HG02759 (cell line): ENCODE data around the gene KSR1.

Experiments used
- ATAC-seq: cut with Tn5 transposase; IDR thresholded peaks from one replicate; pipeline ENCODE4 v1.9.1; 2021; ENCODE audit warnings: mild to moderate bottlenecking, moderate library complexity; ENCODE audit not compliant: unreplicated experiment

The KSR1 gene

DNA sequence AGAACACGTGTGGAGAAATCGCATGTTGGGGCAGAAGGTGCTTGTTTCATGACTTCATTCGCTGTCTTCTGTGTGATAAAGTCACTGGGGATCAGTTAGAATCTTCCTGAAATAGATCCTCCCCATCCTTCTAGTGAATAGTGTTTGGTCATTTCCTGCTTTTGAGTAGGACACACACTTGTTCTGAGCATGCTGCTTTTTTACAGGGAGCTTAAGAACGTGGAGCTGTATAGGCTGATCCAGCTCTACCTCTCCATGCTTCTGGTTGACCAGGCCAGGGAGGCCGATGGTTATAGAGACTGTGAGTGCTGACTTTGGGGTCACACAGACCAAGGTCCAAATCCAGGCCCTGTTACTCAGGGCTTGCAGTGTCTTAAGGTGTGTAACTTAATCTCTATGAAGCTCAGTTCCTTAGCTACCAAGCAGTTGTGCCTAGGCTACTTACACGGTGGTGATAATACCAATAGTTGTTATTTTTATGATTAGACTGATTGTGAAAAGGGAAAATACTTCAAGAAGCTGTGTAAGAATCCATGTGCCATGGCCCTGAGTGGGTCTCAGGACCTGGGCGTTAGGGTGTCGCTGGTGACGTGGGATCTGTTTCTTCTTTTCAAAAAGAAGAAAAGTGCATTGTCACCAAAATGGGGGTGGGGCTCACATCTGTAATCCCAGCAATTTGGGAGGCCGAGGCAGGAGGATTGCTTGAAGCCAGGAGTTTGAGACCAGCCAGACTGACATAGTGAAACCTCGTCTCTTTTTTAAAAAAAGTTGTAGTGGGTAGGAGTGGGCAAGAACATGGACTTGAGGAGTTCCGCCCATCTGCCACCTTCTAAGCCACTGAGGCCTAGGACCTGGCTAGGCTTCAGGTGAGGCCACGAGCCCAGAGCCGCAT lies 110.7 kb downstream of the KSR1 start:
- ATAC-seq = no peak

DNA sequence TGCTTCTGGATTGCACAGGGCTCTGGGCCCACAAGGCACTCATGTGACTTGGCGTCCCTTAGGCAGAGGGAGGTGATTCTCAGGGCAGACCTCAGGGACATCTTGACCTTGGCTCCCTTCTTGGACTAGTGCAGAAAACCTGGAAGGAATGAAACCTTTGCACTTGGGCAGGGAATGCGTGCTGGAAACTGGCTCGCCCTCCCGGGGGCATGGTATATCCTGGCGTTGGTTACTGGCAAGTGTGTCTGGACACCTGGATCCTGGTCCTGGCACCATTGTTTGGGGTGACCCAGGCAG lies 111.3 kb downstream of the KSR1 start:
- no peak for ATAC-seq

DNA sequence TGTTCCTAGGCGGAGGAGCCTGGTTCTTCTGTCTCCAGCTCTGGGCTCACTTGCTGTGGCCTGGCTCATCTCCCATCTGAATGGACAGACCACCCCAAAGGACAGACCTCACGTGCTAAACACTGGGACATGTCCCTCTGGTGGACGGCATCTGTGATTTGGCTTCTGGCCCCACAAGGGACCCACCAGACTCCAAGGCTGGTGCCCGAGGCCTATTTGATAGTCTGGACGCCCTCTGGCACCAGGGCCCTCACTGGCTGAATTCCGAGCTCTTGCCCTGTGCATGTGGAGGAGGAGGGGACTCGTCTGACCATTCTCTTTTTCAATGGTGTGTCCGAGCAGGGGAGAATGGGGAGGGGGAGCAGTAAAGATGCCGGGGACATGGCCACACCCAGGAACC lies 112.0 kb downstream of the KSR1 start:
- ATAC-seq = no peak

DNA sequence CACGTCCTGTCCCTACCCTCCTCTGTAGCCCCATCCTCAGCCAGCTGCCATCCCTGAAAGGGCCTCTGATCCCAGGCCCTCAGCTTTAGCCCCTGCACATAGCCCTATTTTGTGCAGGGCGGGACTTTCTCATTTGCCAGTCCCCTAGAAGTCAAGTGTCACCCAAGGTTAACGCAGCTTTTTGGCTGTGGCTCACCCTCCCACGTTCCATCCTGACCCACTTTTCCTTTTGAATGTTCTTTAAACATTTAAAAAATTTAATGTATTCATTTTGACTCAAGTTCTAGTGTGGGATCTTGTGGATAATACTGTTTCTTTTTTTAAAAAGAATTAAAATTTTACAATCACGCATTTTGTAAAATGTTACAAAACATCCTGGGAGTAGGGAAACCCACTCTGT lies 112.6 kb downstream of the KSR1 start:
- no peak for ATAC-seq

DNA sequence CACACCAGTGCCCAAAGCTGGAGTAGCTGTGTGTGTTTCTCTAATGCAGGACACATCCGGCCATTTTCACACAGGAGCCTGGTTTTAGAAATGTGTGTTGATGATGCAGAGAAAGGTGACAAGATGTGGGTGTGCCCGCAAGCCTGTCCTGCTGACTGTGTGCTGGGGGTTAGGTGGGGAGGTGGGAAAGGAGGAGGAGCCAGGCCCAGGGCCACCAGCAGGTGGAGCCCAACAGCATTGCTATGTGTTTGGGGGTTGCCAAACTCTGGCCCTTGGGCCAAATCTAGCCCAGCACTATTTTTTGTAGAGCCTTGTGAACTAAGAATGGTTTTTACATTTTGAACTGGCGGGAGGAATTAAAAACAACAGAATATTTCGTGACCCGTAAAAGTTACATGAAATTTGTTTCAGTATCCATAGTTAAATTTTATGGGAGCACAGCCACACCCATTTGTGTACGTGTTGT lies 113.0 kb downstream of the KSR1 start:
- peak; percentile 64 for ATAC-seq

DNA sequence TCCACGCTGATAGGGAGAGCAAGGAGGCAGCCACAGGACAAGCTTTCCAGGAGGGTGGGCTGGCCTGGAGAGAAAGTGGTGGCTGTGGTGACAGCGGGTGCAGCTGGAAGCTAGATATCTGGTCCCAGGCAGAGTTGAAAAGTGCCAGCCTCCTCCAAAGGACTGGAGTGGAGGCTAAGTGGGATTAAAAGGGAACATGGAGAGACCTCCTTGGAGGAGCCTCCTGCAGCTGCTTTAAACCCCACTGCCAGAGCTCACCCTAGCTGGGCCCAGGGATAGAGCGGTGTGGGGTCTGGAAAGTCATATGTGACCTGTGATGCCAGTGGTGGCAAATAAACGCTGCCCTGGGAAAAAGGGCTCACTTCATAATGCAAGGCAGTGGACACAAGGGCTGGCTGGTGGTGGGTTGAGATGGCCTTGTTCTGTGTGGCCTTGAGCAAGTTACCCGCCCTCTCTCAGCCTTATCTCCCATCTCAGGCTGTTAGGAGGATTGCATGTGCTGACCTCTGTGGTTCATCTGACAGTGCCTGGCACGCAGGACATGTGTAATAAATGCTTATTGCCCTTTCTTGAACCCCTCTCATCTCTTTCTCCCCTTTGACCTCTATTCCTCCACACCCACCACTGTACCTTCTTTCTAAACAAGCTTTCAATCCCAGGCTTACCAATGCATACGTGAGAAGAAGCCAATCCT lies 113.8 kb downstream of the KSR1 start:
- ATAC-seq = no peak

DNA sequence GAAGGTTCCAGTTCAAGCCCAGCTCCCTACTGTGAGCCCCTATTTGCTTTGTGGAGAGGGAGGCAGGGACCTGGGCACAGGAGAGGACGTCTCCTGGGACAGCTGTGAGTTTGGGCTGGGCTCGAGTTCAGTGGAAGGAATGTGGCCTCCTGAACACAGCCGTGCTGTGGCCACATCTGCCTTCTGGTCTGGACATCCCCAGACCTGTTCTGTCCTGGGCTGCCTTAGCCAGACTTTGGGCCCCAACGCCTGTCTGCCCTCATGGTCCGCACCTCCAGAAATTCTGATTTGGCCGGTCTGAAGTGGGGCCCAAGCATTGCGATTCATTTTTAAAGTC lies 114.3 kb downstream of the KSR1 start:
- no peak for ATAC-seq

DNA sequence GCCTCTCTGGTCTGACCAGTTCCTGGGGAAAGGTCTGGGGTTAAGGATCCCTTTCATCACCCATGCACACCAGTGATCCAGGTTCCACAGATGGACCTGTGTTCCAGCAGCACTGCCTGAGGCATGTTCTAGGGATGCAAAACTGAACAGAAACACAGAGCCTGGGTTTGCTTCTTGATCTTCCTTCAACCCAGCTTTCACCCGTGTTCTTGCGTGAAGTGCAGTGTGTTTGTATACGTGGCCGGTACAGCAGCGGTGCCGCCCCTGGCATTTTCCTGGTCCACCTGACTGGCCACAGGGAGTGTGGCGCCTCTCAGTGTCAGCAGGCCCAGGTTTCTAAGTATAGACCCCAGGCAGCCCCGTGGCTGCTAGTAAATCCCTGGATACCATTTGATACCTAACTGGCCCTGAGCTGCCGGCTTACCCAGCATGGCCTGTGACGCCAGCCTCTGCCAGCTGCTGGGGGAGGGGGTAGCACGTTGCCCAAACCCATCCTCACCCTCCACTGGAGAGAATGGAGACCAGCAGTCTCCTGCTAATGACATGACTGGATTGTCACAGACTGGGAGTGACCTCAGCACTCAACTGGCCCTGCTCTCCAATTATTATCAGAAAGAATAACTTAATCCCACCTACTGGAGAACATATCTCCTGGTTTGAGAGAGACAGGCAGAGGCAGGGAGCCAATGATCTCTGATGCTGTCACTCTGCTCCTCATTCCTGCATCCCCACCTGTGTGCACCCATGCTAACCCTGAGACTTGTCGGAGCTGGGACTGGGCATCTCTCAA lies 115.5 kb downstream of the KSR1 start:
- no peak for ATAC-seq

DNA sequence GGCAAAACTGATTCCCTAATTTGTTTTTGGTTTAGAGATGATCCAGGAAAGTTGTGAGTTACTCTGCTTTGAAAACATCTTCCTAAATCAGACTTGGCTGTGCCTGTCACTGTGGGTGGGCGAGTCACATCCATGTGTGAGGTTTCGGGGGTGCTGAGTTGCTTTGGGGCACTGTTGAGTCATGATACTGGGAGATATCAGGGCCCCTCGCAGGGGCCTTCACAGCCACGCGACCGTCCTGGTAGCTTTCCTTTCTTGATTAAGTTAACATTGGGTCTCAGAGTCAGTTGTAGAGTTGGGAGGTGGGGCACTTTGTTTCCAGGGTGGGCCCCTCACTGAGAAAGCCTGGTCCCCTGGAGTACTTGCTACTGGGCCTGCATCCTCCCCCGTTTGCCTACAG lies 116.4 kb downstream of the KSR1 start:
- ATAC-seq = no peak

DNA sequence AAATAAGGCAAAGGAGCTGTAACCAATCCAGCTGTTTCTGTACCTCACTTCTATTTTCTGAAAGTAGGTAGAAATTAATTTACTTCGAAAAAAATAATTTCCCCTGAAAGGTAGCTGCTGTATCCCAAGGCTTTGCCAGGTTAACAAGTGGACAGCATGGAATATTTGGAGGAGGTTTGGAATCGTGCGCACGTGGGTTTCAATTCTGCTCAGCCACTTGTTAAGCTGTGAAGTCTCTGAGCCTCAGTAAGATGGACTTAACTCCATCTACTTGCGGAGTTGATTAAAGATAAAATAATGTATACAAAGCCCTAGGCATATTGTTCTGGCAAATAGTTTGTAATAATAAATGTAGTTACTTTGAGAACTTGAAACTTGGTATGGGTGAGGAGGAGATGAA lies 117.3 kb downstream of the KSR1 start:
- no peak for ATAC-seq

DNA sequence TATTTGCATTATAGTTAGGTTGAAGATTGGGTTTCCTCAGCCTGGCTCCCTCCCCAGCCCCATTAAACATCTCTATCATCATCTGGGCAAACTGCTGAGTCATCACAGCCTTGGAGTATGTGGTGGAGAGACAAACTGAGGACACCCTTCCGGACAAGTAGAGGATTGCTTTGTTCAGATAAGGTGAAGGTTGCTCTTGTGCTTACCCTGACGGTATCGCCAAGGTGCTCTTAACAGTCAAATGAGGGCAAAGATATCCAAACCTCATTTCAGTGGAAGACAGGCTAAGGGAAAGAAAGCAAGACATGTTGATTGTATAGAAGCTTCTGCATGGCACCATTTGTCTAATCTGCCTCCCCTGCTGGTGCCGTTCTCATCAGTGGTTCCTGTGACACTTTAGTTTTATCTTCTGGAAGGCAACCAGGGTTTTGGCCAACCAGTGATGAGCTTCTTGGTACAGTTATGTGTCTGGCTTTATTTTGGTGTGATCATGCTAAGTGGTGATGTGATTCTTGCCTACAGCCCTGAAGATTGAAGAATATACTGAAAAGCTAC lies 117.8 kb downstream of the KSR1 start:
- ATAC-seq = no peak

DNA sequence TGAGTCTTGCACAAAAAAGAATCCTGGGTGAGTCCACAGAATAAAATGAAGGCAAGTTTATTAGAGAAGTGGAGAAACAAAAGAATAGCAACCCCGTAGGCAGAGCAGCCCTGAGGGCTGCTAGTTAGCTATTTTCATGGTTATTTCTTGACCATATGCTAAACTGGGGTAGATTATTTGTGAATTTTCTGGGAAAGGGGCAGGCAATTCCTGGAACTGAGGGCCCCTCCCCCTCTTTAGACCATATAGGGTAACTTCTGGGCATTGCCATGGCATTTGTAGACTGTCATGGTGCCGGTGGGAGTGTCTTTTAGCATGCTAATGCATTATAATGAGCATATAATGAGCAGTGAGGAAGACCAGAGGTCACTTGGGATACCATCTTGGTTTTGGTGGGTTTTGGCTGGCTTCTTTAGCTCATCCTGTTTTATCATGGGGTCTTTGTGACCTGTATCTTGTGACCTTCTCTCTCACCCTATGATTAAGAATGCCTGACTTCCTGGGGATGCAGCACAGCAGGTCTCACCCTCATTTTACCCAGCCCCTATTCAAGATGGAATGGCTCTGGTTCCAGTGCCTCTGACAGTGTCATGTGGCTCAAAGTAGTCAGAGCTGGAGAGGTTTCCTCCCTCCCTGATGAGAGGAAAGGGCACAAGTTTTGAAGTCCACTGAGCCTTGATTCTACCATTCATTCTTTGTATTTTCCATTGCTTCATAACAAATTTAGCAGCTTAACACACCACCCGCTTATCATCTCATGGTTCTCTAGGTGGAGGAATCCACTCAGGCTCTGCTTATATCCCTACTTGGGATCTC lies 119.1 kb downstream of the KSR1 start:
- ATAC-seq = no peak

DNA sequence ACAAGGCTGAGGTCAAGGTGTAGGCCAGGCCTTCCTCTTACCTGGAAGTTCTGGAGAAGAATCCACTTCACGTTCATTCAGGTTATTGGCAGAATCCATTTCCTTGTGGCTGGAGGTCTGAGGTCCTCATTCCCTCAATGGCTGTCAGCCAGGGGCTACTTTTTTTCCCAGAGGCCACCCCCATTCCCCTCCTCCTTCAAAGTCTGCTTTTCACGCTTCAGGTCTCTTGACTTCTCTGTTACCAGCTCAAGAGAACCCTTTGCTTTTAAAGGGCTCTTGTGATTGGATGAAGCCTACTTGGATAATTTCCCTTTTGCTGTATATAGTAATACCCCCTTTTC lies 119.6 kb downstream of the KSR1 start:
- no peak for ATAC-seq

DNA sequence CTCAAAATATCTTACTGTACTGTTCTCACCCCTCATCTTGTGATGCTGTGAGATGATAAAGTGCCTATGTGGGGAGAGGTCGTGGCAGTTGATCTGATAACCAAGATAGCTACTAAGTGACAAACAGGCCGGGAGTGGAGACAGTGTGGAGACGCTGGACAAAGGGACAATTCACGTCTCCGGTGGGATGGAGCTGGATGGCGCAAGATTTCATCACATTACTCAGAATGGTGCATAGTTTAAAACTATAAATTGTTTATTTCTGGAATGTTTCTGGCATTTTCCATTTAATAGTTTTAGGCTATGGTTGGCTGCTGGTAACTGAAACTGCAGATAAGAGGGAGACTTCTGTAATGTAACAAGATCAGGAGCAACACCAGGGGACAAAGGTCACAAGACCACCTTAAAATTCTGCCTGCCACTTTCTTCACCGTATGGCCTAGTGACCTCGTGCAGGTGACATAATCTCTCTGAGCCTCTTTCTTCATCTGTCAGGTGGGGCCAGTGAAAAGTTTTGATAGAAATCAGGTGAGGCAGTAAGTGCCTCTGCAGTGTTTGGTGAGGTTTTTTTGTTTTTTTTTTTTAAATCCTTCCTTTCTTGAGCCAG lies 120.3 kb downstream of the KSR1 start:
- no peak for ATAC-seq

DNA sequence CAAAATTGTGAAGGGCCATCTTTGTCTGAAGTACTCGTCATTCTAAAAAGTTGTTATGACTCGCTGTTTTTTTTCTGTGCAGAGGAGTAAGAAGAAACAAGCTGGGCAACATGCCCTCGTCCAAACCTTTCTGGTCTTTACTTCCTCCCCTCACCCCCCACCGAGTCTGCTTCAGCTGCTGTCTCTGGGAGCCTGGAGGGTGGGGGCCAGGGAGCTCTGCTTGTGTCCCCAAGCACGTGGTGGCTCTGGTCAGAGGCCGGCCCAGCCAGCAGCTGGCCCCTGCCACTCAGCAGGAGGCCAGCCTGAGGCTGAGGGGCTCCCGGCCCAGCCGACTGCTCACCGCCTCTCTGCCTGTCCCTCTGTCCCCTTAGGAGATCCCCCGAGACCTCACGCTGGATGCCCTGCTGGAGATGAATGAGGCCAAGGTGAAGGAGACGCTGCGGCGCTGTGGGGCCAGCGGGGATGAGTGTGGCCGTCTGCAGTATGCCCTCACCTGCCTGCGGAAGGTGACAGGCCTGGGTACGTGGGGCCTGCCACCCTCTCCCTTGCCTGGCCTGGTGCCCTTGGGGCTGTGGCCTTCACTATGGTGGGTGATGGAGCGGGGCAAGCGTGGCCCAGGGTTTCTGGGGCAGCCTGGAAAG lies 121.0 kb downstream of the KSR1 start:
- no peak for ATAC-seq

DNA sequence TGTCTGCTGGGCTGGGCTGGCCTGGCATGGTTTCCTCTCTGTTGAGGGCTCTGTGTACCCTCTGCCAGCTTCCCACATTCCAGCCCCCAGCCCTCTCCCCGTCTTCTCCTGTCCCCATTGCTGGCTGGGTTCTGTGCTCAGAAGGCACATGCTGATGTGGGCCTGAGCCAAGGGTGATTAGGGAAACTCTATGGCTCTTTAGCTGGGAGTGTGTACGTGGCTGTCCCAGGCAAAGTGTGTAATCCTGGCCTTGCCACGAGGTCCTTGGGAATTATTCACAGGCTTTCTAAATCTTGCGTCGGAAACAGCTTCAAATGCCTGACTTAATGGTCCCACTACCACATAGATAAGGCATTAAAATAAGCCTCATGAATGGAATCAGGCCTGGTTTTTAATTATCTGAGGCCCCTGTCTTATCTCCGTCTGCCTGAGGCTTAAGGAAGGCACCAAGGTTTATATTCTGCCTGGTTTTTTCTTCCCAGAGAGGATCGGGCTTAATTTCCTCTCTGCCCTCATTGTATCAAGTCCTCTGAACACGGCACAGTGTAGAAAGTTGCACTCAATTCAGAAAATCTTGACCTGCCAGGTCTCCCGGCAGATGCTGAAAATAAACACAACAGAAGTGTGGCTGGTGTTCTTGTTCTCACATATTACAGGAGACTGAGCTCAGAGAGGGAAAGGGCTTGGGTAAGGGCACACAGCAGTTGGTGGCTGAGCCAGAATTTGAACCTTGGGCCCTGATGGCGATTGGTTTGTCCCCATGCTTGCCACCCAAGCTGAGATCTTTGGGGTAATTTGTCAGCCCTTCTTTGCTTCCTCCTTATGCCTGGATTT lies 121.9 kb downstream of the KSR1 start:
- peak; percentile 19 for ATAC-seq

DNA sequence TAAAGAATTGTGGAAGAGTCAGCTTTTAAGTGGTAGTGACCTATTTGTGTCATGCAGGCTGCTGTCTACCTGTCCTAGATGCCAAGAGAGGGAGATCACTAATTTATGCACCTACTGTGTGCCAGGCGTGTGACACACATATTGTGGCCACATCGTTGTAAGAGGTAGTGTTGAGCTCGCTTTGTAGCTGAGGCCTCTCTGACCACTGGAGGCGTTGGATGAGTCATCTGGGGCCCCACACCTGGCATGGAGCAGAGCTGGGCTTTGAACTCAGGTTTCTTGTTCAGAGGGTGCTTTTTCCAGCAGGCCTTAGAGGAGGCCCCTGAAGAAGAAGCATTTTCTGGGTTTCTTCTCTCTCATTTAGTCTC lies 122.5 kb downstream of the KSR1 start:
- peak; percentile 91 for ATAC-seq

DNA sequence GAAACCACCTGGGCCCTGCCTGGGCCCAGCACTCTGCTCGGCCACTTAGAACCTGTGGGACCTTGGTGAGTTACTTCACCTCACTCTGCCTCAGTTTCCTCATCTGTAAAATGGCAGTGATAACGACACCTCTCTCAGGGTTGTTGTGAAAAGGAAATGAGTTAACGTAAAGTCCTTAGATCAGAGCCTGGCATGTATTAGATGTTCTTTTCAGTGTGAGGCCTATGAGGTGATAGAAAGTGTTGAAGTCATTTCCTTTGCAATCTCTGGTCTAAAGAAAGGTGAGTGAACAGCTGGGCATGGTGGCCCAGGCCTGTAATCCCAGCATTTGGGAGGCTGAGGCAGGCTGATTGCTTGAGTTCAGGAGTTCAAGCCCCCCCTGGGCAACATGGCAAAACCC lies 123.1 kb downstream of the KSR1 start:
- ATAC-seq = no peak

DNA sequence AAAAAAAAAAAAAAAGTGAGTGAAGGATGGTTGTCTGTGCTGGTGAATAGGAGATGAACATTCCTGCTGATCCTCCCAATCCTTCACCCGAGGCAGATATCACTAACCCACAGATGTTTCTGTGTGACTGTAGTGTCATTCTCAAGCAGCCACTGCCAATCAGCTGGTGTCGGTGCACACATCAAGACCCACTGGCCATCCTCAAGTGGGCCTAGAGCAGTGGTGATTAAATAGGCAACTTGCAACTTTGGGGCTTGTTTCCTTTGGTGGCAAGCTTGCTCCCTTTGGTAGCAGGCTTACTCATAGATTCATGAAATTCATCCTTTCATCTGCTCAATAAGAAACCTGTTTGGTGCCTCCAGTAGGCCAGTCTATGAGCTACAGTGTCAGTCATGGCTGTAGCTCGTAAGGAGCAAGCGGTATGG lies 123.7 kb downstream of the KSR1 start:
- ATAC-seq = no peak
